SK-N-SH (cell line): ENCODE results near the gene IP6K1. TPM values are rescaled to one million over a fixed set of nuclear protein-coding genes. Genes with fewer than 3 reads are reported as not detected.

Experiments used
- CTCF ChIA-PET: fragments of 300-600, 350-600 bp; formaldehyde crosslinking; extraction: SDS; loops from one replicate; lab custom pipeline; 2021; lab: Yijun Ruan, JAX
- POLR2A ChIA-PET: fragments of 350-600 bp; sonication (Branson Sonifier 250); formaldehyde crosslinking; extraction: SDS; loops from one replicate; lab custom pipeline; 2020; ENCODE audit warnings: antibody characterized with exemption, inconsistent platforms; lab: Yijun Ruan, JAX
- DNase-seq: peaks from one replicate; pipeline ENCODE4 v3.0.0; 2012
- H2AFZ ChIP-seq: fragments of 200-600 bp; sonication (generic); 2 replicates; pipeline ENCODE4 v1.8.1; 2016; ENCODE audit warnings: antibody characterized with exemption, mild to moderate bottlenecking, low read depth
- H3F3A ChIP-seq: fragments of 200-600 bp; sonication (generic); replicated peaks from 2 replicates; pipeline ENCODE3; 2016; ENCODE audit warnings: antibody characterized with exemption, mild to moderate bottlenecking; ENCODE audit not compliant: insufficient read depth
- H3K27ac ChIP-seq, 2 experiments: fragments of 200-500 bp in 1 of 2; fragments of 200-600 bp in 1 of 2; sonication (Bioruptor generic) in 1 of 2; sonication (generic), shearing (Covaris generic) in 1 of 2; 2 replicates each; pipeline versions ENCODE4 v1.5.1 to v1.6.1; 2014 to 2016; ENCODE audit warnings: low read depth in 2 of 2, inconsistent platforms in 1 of 2, low read length in 1 of 2, mild to moderate bottlenecking in 1 of 2, mixed read lengths in 1 of 2
- H3K27me3 ChIP-seq: fragments of 200-600 bp; sonication (generic), shearing (Covaris generic); 2 replicates; pipeline ENCODE4 v1.6.1; 2016; ENCODE audit warnings: mixed run types; ENCODE audit not compliant: insufficient read depth
- H3K36me3 ChIP-seq, 2 experiments: fragments of 200-500 bp in 1 of 2; fragments of 200-600 bp in 1 of 2; sonication (Bioruptor generic) in 1 of 2; sonication (generic) in 1 of 2; replicated peaks in 1 of 2; 2 replicates each; pipeline versions ENCODE3 to v1.5.1; 2014 to 2016; ENCODE audit warnings: low read length in 1 of 2, mild to moderate bottlenecking in 1 of 2; ENCODE audit not compliant: insufficient read depth in 2 of 2, control insufficient read depth in 1 of 2
- H3K4me1 ChIP-seq, 2 experiments: fragments of 200-500 bp in 1 of 2; fragments of 200-600 bp in 1 of 2; sonication (Bioruptor generic) in 1 of 2; sonication (generic), shearing (Covaris generic) in 1 of 2; 2 replicates each; pipeline versions ENCODE4 v1.5.1 to v1.6.1; 2014 to 2016; ENCODE audit warnings: low read depth in 1 of 2, low read length in 1 of 2, mixed run types in 1 of 2; ENCODE audit not compliant: insufficient read depth in 2 of 2, control insufficient read depth in 1 of 2
- H3K4me2 ChIP-seq: fragments of 200-600 bp; sonication (generic), shearing (Covaris generic); 2 replicates; pipeline ENCODE4 v1.6.1; 2017; ENCODE audit warnings: mixed run types
- H3K4me3 ChIP-seq, 2 experiments: fragments of 200-500 bp in 1 of 2; fragments of 200-600 bp in 1 of 2; sonication (Bioruptor generic) in 1 of 2; sonication (generic), shearing (Covaris generic) in 1 of 2; 2 replicates each; pipeline versions ENCODE4 v1.5.1 to v1.8.1; 2014 to 2016; ENCODE audit warnings: low read depth in 2 of 2, inconsistent platforms in 1 of 2, low read length in 1 of 2, mild to moderate bottlenecking in 1 of 2, mixed read lengths in 1 of 2, moderate library complexity in 1 of 2
- H3K79me2 ChIP-seq: fragments of 200-600 bp; sonication (generic); 2 replicates; pipeline ENCODE4 v1.8.1; 2017; ENCODE audit warnings: mild to moderate bottlenecking; ENCODE audit not compliant: insufficient read depth
- H3K9ac ChIP-seq: fragments of 200-600 bp; sonication (generic); 2 replicates; pipeline ENCODE4 v1.6.1; 2017; ENCODE audit warnings: mixed run types
- H3K9me2 ChIP-seq: fragments of 200-600 bp; sonication (generic); 2 replicates; pipeline ENCODE4 v1.6.1; 2017; ENCODE audit warnings: mixed run types
- H3K9me3 ChIP-seq: fragments of 200-600 bp; sonication (generic); 2 replicates; pipeline ENCODE4 v1.6.1; 2017; ENCODE audit warnings: mixed run types, mild to moderate bottlenecking, moderate library complexity
- H4K20me1 ChIP-seq: fragments of 200-600 bp; sonication (generic); 2 replicates; pipeline ENCODE4 v1.6.1; 2017; ENCODE audit warnings: mild to moderate bottlenecking, mixed run types; ENCODE audit not compliant: insufficient read depth
- CHD2 ChIP-seq: fragments of 150-350 bp; IDR thresholded peaks from 2 replicates; pipeline ENCODE4 v1.6.1; 2018; ENCODE audit warnings: low read length; ENCODE audit not compliant: partially characterized antibody
- ELF1 ChIP-seq: IDR thresholded peaks from 2 replicates; pipeline ENCODE4 v1.4.0; 2012
- EP300 ChIP-seq, 2 experiments: IDR thresholded peaks; 2 replicates each; pipeline versions ENCODE4 v1.4.0 to v1.6.1; 2012; ENCODE audit warnings: borderline replicate concordance in 1 of 2, low read depth in 1 of 2, low read length in 1 of 2
- FOSL2 ChIP-seq: IDR thresholded peaks from 2 replicates; pipeline ENCODE4 v1.4.0; 2012; ENCODE audit warnings: low read depth, mild to moderate bottlenecking, moderate library complexity, borderline replicate concordance
- FOXJ3 ChIP-seq: sonication (generic); formaldehyde crosslinking; IDR thresholded peaks from 2 replicates; pipeline ENCODE4 v1.5.1; 2020; ENCODE audit warnings: mild to moderate bottlenecking, missing genetic modification reagents
- GATA2 ChIP-seq: sonication (generic); formaldehyde crosslinking; IDR thresholded peaks from 2 replicates; pipeline ENCODE4 v1.5.0; 2020; ENCODE audit warnings: mild to moderate bottlenecking, missing genetic modification reagents
- JUND ChIP-seq: IDR thresholded peaks from 2 replicates; pipeline ENCODE4 v1.4.0; 2012
- NFIC ChIP-seq: IDR thresholded peaks from 2 replicates; pipeline ENCODE4 v1.4.0; 2012; ENCODE audit warnings: borderline replicate concordance
- NRF1 ChIP-seq: IDR thresholded peaks from 2 replicates; pipeline ENCODE4 v1.6.1; 2012; ENCODE audit warnings: low read depth, mild to moderate bottlenecking, low read length
- POLR2AphosphoS5 ChIP-seq: IDR thresholded peaks from 2 replicates; pipeline ENCODE4 v1.6.1; 2012; ENCODE audit warnings: low read depth, low read length
- RFX5 ChIP-seq: IDR thresholded peaks from 2 replicates; pipeline ENCODE4 v1.6.1; 2012; ENCODE audit warnings: mild to moderate bottlenecking, improper control_type of control experiment, low read length
- RXRA ChIP-seq: IDR thresholded peaks from 2 replicates; pipeline ENCODE4 v1.4.0; 2012; ENCODE audit warnings: low read depth, mild to moderate bottlenecking, borderline replicate concordance
- SIN3A ChIP-seq: IDR thresholded peaks from 2 replicates; pipeline ENCODE4 v1.6.1; 2012; ENCODE audit warnings: low read depth, mild to moderate bottlenecking, low read length, moderate library complexity, borderline replicate concordance
- SMC3 ChIP-seq: IDR thresholded peaks from 2 replicates; pipeline ENCODE4 v1.6.1; 2012; ENCODE audit warnings: low read depth, low read length, improper control_type of control experiment
- TAF1 ChIP-seq: IDR thresholded peaks from 2 replicates; pipeline ENCODE4 v1.6.1; 2012; ENCODE audit warnings: low read depth, mild to moderate bottlenecking, low read length, moderate library complexity, borderline replicate concordance
- TCF12 ChIP-seq: IDR thresholded peaks from 2 replicates; pipeline ENCODE4 v1.4.0; 2012
- YY1 ChIP-seq: IDR thresholded peaks from 2 replicates; pipeline ENCODE4 v1.4.0; 2012; ENCODE audit warnings: low read depth, mild to moderate bottlenecking
- WGBS: methylation state at CpG from one replicate; pipeline ENCODE4 v1.1.6; 2017; ENCODE audit warnings: low lambda C conversion rate; 5-methylcytosine and 5-hydroxymethylcytosine counted together
- polyA plus RNA-seq, 3 experiments: library from polyadenylated mRNA; depleted of rRNA; stranded (reverse); fragments of >200 nt; gene quantifications; 2 replicates each; pipeline ENCODE4 v1.2.3, GENCODE V29; 2012
- TF ChIP-seq, protein P1 (sequence below): fragments of 150-350 bp; IDR thresholded peaks from 2 replicates; pipeline ENCODE4 v1.6.1; 2017; ENCODE audit warnings: antibody characterized with exemption, low read length, low read depth, borderline replicate concordance
- TF ChIP-seq, protein P2 (sequence below): IDR thresholded peaks from 2 replicates; pipeline ENCODE4 v1.4.0; 2012; ENCODE audit warnings: low read depth, borderline replicate concordance
- TF ChIP-seq, protein P3 (sequence below): IDR thresholded peaks from 2 replicates; pipeline ENCODE4; 2012

The IP6K1 gene
- polyA plus RNA-seq, 1 of the 3 experiments (the other 2 are of a cell fraction): 23.3 TPM

DNA sequence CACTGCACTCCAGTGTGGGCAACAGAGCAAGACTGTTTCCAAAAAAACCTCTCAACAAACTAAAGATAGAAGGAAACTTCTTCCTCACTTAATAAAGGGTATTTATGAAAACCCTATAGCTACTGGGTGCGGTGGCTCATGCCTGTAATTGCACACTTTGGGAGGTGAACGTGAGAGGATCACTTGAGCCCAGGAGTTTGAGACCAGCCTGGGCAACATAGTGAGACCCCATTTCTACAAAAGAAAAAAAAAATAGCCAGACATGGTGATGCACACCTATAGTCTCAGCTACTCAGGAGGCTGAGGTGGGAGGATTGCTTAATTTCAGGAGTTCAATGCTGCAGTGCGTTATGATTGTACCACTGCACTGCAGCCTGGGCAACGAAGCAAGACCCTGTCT, 22.4 kb downstream of the IP6K1 start:
- POLR2A ChIA-PET: no interaction called here
- no peak for DNase-seq
- no peak overlapping the region for H3K4me3 ChIP-seq
- H3K4me2 ChIP-seq: no peak overlapping the region
- peaks cover 3% of the 10 kb centered on the region for H3F3A ChIP-seq
- CTCF ChIA-PET: no interaction called here
- no peaks in the 10 kb centered on the region for H3K4me1 ChIP-seq
- H4K20me1 ChIP-seq: peaks cover 46% of the 10 kb centered on the region
- peaks cover 0 to 8% of the 10 kb centered on the region in 2 experiments for H3K36me3 ChIP-seq
- TF ChIP-seq POLR2AphosphoS5 (no peak), RXRA (no peak), SIN3A (no peak), FOXJ3 (no peak)
- TF ChIP-seq, protein P1, sequence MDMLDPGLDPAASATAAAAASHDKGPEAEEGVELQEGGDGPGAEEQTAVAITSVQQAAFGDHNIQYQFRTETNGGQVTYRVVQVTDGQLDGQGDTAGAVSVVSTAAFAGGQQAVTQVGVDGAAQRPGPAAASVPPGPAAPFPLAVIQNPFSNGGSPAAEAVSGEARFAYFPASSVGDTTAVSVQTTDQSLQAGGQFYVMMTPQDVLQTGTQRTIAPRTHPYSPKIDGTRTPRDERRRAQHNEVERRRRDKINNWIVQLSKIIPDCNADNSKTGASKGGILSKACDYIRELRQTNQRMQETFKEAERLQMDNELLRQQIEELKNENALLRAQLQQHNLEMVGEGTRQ: no peak
- H3K79me2 ChIP-seq: peaks cover 96% of the 10 kb centered on the region
- H3K9me3 ChIP-seq: no peaks in the 10 kb centered on the region
- H2AFZ ChIP-seq: no peak overlapping the region
- no peaks in the 10 kb centered on the region for H3K27me3 ChIP-seq
- no peak overlapping the region for H3K27ac ChIP-seq
- H3K9ac ChIP-seq: no peak overlapping the region
- no peaks in the 10 kb centered on the region for H3K9me2 ChIP-seq
- 95% methylated on average over 4 of the region's 4 CpGs for WGBS

DNA sequence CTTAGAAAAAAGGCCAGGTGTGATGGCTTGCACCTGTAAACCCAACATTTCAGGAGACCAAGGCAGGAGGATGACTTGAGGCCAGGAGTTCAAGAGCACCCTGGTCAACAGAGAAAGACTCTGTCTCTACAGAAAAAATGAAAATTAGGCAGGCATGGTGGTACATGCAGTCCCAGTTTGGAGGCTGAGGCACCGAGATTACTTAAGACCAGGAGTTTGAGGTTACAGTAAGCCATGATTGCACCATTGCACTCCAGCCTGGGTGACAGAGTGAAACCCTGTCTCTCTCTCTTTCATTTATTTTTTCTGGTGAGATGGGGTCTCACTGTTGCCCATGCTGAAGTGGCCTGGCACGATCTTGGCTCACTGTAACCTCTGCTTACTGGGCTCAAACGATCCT, 24.7 kb downstream of the IP6K1 start:
- H3K36me3 ChIP-seq: peaks cover 0 to 8% of the 10 kb centered on the region in 2 experiments
- POLR2A ChIA-PET: no interaction called here
- no peaks in the 10 kb centered on the region for H3K27me3 ChIP-seq
- no peaks in the 10 kb centered on the region for H3F3A ChIP-seq
- TF ChIP-seq GATA2 (CRISPR knock-in tag) (no peak), FOXJ3 (no peak), YY1 (no peak), FOSL2 (no peak), TCF12 (no peak), NFIC (no peak), SMC3 (no peak), CHD2 (no peak), RFX5 (no peak), EP300 (IDR thresholded peaks at IDR 0.05; ENCODE audit: borderline replicate concordance in 1 of 2, low read depth in 1 of 2, low read length in 1 of 2) (no peak), NRF1 (no peak), ELF1 (no peak), TAF1 (no peak), JUND (no peak)
- TF ChIP-seq, protein P2, sequence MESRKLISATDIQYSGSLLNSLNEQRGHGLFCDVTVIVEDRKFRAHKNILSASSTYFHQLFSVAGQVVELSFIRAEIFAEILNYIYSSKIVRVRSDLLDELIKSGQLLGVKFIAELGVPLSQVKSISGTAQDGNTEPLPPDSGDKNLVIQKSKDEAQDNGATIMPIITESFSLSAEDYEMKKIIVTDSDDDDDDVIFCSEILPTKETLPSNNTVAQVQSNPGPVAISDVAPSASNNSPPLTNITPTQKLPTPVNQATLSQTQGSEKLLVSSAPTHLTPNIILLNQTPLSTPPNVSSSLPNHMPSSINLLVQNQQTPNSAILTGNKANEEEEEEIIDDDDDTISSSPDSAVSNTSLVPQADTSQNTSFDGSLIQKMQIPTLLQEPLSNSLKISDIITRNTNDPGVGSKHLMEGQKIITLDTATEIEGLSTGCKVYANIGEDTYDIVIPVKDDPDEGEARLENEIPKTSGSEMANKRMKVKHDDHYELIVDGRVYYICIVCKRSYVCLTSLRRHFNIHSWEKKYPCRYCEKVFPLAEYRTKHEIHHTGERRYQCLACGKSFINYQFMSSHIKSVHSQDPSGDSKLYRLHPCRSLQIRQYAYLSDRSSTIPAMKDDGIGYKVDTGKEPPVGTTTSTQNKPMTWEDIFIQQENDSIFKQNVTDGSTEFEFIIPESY: no peak
- TF ChIP-seq, protein P1: no peak
- TF ChIP-seq, protein P3, sequence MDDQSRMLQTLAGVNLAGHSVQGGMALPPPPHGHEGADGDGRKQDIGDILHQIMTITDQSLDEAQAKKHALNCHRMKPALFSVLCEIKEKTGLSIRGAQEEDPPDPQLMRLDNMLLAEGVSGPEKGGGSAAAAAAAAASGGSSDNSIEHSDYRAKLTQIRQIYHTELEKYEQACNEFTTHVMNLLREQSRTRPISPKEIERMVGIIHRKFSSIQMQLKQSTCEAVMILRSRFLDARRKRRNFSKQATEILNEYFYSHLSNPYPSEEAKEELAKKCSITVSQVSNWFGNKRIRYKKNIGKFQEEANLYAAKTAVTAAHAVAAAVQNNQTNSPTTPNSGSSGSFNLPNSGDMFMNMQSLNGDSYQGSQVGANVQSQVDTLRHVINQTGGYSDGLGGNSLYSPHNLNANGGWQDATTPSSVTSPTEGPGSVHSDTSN: no peak
- TF ChIP-seq, all 33 proteins: peak for 0
- Histone ChIP-seq H3K79me2 (peaks cover 96% of the 10 kb centered on the region), H2AFZ (no peak overlapping the region), H3K9ac (no peak overlapping the region), H4K20me1 (peaks cover 55% of the 10 kb centered on the region), H3K9me3 (no peaks in the 10 kb centered on the region), H3K4me3 (no peak overlapping the region), H3K27ac (no peak overlapping the region), H3K4me1 (no peaks in the 10 kb centered on the region), H3K4me2 (no peak overlapping the region), H3K9me2 (no peaks in the 10 kb centered on the region)
- CTCF ChIA-PET: no interaction called here
- no peak for DNase-seq
- 84% methylated on average over 3 of the region's 3 CpGs for WGBS
